ENCODE data around the gene GALNT18.

GALNT18 gene

GRCh38 chr11:11504071-11504470 is 117.7 kb downstream of the GALNT18 start:
- no peak for ATAC-seq
- no peak for TF ChIP-seq ARNTL (CRISPR knock-in tag; IDR thresholded peaks at IDR 0.05; ENCODE audit: borderline replicate concordance, low read depth)

GRCh38 chr11:11502263-11502861 is 119.4 kb downstream of the GALNT18 start:
- no peak for ATAC-seq
- TF ChIP-seq OSR1 (CRISPR knock-in tag; IDR thresholded peaks at IDR 0.05) (no peak), ZNF565 (CRISPR knock-in tag; conservative IDR thresholded peaks at IDR 0.05; ENCODE audit: low read depth) (no peak), ZC3H10 (CRISPR knock-in tag; IDR thresholded peaks at IDR 0.05) (no peak), ZNF8 (CRISPR knock-in tag; IDR thresholded peaks at IDR 0.05) (no peak), TCF4 (CRISPR knock-in tag; IDR thresholded peaks at IDR 0.05; ENCODE audit: borderline replicate concordance) (no peak), ESRRG (CRISPR knock-in tag; IDR thresholded peaks at IDR 0.05) (no peak), CREB5 (CRISPR knock-in tag; IDR thresholded peaks at IDR 0.05; ENCODE audit: low read depth) (no peak), ZFP30 (CRISPR knock-in tag; IDR thresholded peaks at IDR 0.05) (no peak)

- ATAC-seq: no peak
- no peak for TF ChIP-seq CSDC2 (CRISPR knock-in tag; IDR thresholded peaks at IDR 0.05)
- TF ChIP-seq ZNF565 (CRISPR knock-in tag; conservative IDR thresholded peaks at IDR 0.05; ENCODE audit: low read depth): no peak
- TF ChIP-seq OSR1 (CRISPR knock-in tag; IDR thresholded peaks at IDR 0.05): no peak
- TF ChIP-seq GLIS3 (CRISPR knock-in tag; IDR thresholded peaks at IDR 0.05): no peak
- no peak for TF ChIP-seq SNAI2 (CRISPR knock-in tag; IDR thresholded peaks at IDR 0.05)
- TF ChIP-seq ESRRG (CRISPR knock-in tag; IDR thresholded peaks at IDR 0.05): no peak
- no peak for TF ChIP-seq ZFP3 (CRISPR knock-in tag; IDR thresholded peaks at IDR 0.05)
- TF ChIP-seq TSHZ2 (CRISPR knock-in tag; IDR thresholded peaks at IDR 0.05): no peak
- TF ChIP-seq PATZ1 (CRISPR knock-in tag; IDR thresholded peaks at IDR 0.05; ENCODE audit: borderline replicate concordance): no peak
- no peak for TF ChIP-seq ZFP30 (CRISPR knock-in tag; IDR thresholded peaks at IDR 0.05)
- TF ChIP-seq RARB (CRISPR knock-in tag; IDR thresholded peaks at IDR 0.05): no peak
- no peak for TF ChIP-seq ISL1 (CRISPR knock-in tag; IDR thresholded peaks at IDR 0.05)
- TF ChIP-seq ARNTL (CRISPR knock-in tag; IDR thresholded peaks at IDR 0.05; ENCODE audit: borderline replicate concordance, low read depth): no peak
- no peak for TF ChIP-seq TCF4 (CRISPR knock-in tag; IDR thresholded peaks at IDR 0.05; ENCODE audit: borderline replicate concordance)
- TF ChIP-seq TOX (CRISPR knock-in tag; IDR thresholded peaks at IDR 0.05; ENCODE audit: borderline replicate concordance): no peak
- no peak for TF ChIP-seq ZC3H10 (CRISPR knock-in tag; IDR thresholded peaks at IDR 0.05)
- TF ChIP-seq BACH2 (CRISPR knock-in tag; IDR thresholded peaks at IDR 0.05; ENCODE audit: borderline replicate concordance): no peak
- no peak for TF ChIP-seq ZNF8 (CRISPR knock-in tag; IDR thresholded peaks at IDR 0.05)
- no peak for TF ChIP-seq PPARA (CRISPR knock-in tag; IDR thresholded peaks at IDR 0.05; ENCODE audit: borderline replicate concordance)
- no peak for TF ChIP-seq ZNF70 (CRISPR knock-in tag; IDR thresholded peaks at IDR 0.05)
Observed at GRCh38 chr11:11501546-11502262, 120.1 kb downstream of the GALNT18 start.

- TF ChIP-seq CSRNP3 (CRISPR knock-in tag; IDR thresholded peaks at IDR 0.05): no peak
- no peak for TF ChIP-seq PATZ1 (CRISPR knock-in tag; IDR thresholded peaks at IDR 0.05; ENCODE audit: borderline replicate concordance)
- no peak for TF ChIP-seq ARNTL (CRISPR knock-in tag; IDR thresholded peaks at IDR 0.05; ENCODE audit: borderline replicate concordance, low read depth)
- TF ChIP-seq CSDC2 (CRISPR knock-in tag; IDR thresholded peaks at IDR 0.05): no peak
- no peak for TF ChIP-seq ZNF70 (CRISPR knock-in tag; IDR thresholded peaks at IDR 0.05)
- TF ChIP-seq SNAI2 (CRISPR knock-in tag; IDR thresholded peaks at IDR 0.05): no peak
- no peak for TF ChIP-seq POU6F1 (CRISPR knock-in tag; IDR thresholded peaks at IDR 0.05; ENCODE audit: borderline replicate concordance, low read depth)
- no peak for TF ChIP-seq TOX (CRISPR knock-in tag; IDR thresholded peaks at IDR 0.05; ENCODE audit: borderline replicate concordance)
- ATAC-seq: no peak
Observed at GRCh38 chr11:11500744-11501487, 120.9 kb downstream of the GALNT18 start.

Data from SK-N-SH treated with all-trans-retinoic acid at 6 μM for 48 hours (cell line).